ENCODE data around the gene ZNF664. TPM values are rescaled to one million over a fixed set of nuclear protein-coding genes. Genes with fewer than 3 reads are reported as not detected.

ZNF664 gene
- total RNA-seq, 1 donor from 2014 or later, result 67.6 TPM

GRCh38 chr12:123995023-123995748 lies 22.2 kb downstream of the ZNF664 start:
- Mint-ChIP-seq H3K27ac (ENCODE audit: unreplicated experiment) (no peak overlapping the region), H3K4me1 (ENCODE audit: low read depth, unreplicated experiment) (peaks cover 80% of the 10 kb centered on the region), H3K36me3 (ENCODE audit: low read depth, unreplicated experiment) (peaks cover 10% of the 10 kb centered on the region), H3K9me3 (ENCODE audit: unreplicated experiment) (no peaks in the 10 kb centered on the region), H3K27me3 (ENCODE audit: low read depth, unreplicated experiment) (no peaks in the 10 kb centered on the region), H3K4me3 (ENCODE audit: unreplicated experiment) (no peak overlapping the region)
- Histone ChIP-seq H3K4me1 (ENCODE audit: insufficient read depth, low read length) (peaks cover 42% of the 10 kb centered on the region), H3K9ac (ENCODE audit: low read length) (no peak overlapping the region), H3K27me3 (ENCODE audit: insufficient read depth, low read length) (no peaks in the 10 kb centered on the region), H3K79me2 (ENCODE audit: insufficient read depth, low read length) (peaks cover 21% of the 10 kb centered on the region), H3K27ac (ENCODE audit: low read depth, low read length) (no peak overlapping the region), H3K4me2 (ENCODE audit: low read length) (peak overlapping the region; percentile 66), H3K4me3 (ENCODE audit: insufficient read depth, low read depth, low read length) (no peak overlapping the region), H3K9me3 (ENCODE audit: insufficient read depth, low read depth, low read length) (no peaks in the 10 kb centered on the region), H2AFZ (ENCODE audit: low read depth, low read length) (no peak overlapping the region), H3K36me3 (ENCODE audit: insufficient read depth, low read length) (peaks cover 10% of the 10 kb centered on the region), H4K20me1 (ENCODE audit: insufficient read depth, low read length) (peaks cover 67% of the 10 kb centered on the region)
- FAIRE-seq (no peak), DNase-seq (ENCODE audit: low read depth) (peak; percentile 87)
- TF ChIP-seq, protein P1, sequence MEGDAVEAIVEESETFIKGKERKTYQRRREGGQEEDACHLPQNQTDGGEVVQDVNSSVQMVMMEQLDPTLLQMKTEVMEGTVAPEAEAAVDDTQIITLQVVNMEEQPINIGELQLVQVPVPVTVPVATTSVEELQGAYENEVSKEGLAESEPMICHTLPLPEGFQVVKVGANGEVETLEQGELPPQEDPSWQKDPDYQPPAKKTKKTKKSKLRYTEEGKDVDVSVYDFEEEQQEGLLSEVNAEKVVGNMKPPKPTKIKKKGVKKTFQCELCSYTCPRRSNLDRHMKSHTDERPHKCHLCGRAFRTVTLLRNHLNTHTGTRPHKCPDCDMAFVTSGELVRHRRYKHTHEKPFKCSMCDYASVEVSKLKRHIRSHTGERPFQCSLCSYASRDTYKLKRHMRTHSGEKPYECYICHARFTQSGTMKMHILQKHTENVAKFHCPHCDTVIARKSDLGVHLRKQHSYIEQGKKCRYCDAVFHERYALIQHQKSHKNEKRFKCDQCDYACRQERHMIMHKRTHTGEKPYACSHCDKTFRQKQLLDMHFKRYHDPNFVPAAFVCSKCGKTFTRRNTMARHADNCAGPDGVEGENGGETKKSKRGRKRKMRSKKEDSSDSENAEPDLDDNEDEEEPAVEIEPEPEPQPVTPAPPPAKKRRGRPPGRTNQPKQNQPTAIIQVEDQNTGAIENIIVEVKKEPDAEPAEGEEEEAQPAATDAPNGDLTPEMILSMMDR (IDR thresholded peaks at IDR 0.05; ENCODE audit: insufficient read depth, low read depth, low read length), result no peak
- no peak for TF ChIP-seq EZH2 (IDR thresholded peaks at IDR 0.05; ENCODE audit: insufficient read depth, low read length)

DNA sequence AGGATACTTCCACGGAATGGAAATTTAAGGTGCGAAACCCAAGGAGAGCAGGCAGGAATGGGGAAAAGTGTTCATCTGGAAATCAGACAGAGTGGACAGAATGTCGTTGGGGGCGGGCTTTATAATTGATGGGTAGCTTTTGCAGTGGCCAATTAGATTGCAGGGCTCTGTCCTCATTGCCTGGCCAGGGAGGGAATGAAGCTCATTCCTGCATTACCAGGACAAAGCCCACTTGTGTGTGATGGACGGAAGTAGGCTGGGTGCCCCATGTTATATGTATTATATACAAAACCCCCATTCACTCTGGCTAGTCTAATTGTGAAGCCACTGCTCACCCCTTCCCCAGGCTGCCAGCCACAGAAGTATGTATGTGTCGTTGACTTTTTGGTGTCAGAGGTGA lies 23.6 kb downstream of the ZNF664 start:
- no peak for DNase-seq (ENCODE audit: low read depth)
- Mint-ChIP-seq H3K4me3 (ENCODE audit: unreplicated experiment) (no peak overlapping the region), H3K27ac (ENCODE audit: unreplicated experiment) (peak overlapping the region; percentile 27), H3K27me3 (ENCODE audit: low read depth, unreplicated experiment) (no peaks in the 10 kb centered on the region), H3K4me1 (ENCODE audit: low read depth, unreplicated experiment) (peaks cover 66% of the 10 kb centered on the region), H3K36me3 (ENCODE audit: low read depth, unreplicated experiment) (peaks cover 10% of the 10 kb centered on the region), H3K9me3 (ENCODE audit: unreplicated experiment) (no peaks in the 10 kb centered on the region)
- H3K4me3 ChIP-seq (ENCODE audit: insufficient read depth, low read depth, low read length), result no peak overlapping the region
- no peak overlapping the region for H3K27ac ChIP-seq (ENCODE audit: low read depth, low read length)
- no peak overlapping the region for H3K4me2 ChIP-seq (ENCODE audit: low read length)
- peaks cover 66% of the 10 kb centered on the region for H4K20me1 ChIP-seq (ENCODE audit: insufficient read depth, low read length)
- no peaks in the 10 kb centered on the region for H3K9me3 ChIP-seq (ENCODE audit: insufficient read depth, low read depth, low read length)
- peaks cover 10% of the 10 kb centered on the region for H3K36me3 ChIP-seq (ENCODE audit: insufficient read depth, low read length)
- H2AFZ ChIP-seq (ENCODE audit: low read depth, low read length), result no peak overlapping the region
- H3K9ac ChIP-seq (ENCODE audit: low read length), result no peak overlapping the region
- no peak for TF ChIP-seq EZH2 (IDR thresholded peaks at IDR 0.05; ENCODE audit: insufficient read depth, low read length)
- TF ChIP-seq, protein P1 (IDR thresholded peaks at IDR 0.05; ENCODE audit: insufficient read depth, low read depth, low read length), result no peak
- FAIRE-seq, result no peak
- no peaks in the 10 kb centered on the region for H3K27me3 ChIP-seq (ENCODE audit: insufficient read depth, low read length)
- H3K79me2 ChIP-seq (ENCODE audit: insufficient read depth, low read length), result peaks cover 26% of the 10 kb centered on the region
- H3K4me1 ChIP-seq (ENCODE audit: insufficient read depth, low read length), result peaks cover 31% of the 10 kb centered on the region

Data from astrocyte (in vitro differentiated cells and primary cell).